ENCODE results near the gene ZNF646.

Gene ZNF646

DNA sequence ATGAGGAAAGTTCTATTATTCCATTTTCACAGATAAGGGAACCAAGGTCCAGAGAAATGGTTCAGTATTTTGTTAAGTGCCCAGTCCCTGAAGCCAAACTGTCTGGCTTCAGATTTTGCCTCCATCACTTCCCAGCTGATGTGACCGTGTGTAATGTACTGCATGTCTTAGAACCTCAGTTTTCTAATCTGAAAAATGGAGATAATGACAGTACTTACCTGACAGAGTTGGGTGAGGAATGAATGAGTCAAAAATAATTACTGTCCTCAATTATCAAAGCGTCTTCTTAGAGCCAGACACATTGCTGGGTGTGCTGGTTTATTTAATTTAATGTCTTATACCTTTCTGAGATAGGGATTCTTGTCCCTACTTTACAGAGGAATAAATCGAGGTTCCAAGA, 6.9 kb upstream of the ZNF646 start:
- no peak for DNase-seq

DNA sequence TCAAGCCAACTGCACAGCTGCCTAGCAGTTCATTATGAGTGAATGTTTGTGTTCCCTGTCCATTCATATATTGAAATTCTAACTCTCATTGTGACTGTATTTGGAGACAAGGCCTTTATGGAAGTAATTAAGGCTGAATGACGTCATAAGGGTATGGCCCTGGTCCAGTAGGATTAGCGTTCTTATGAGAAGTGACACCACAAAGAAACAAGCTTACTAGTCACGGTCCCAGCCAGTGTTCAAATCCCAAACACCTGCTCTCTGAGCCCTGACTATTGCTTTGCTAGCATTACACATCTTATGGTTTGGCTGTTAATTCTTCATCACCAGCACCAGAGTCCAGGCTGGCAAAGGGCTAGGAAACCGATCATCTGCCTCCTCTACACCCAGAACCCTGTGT, 2.4 kb upstream of the ZNF646 start:
- no peak for DNase-seq

DNA sequence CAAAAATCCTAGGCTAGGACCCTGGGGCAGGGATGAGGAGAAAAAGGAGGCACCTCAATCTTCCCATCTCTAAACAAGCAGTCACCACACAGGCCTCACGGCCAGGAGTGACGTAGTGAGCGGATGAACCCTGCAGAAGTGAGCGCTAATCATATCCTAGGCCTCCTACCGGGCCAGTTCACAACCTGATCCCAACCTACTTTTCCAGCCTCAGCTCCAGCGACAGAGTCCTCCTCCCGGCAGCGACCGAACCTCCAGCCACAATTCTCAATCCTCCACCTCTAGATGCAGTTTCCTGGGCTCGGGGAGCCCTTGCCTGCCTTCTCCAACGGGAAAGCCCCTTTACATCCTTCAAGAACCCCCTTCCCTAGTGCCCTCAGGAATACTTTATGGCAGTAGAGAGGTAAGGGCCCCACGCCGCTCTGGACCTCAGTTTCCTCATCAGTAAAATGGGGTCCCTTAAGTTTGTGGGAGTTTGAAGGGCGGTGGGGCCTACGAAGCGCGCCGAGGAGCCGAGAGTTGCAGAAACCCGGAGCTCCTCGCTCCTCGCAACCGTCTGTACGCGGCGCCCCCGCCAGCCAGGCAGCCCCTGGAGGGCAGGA, 1.6 kb upstream of the ZNF646 start:
- no peak for DNase-seq

DNA sequence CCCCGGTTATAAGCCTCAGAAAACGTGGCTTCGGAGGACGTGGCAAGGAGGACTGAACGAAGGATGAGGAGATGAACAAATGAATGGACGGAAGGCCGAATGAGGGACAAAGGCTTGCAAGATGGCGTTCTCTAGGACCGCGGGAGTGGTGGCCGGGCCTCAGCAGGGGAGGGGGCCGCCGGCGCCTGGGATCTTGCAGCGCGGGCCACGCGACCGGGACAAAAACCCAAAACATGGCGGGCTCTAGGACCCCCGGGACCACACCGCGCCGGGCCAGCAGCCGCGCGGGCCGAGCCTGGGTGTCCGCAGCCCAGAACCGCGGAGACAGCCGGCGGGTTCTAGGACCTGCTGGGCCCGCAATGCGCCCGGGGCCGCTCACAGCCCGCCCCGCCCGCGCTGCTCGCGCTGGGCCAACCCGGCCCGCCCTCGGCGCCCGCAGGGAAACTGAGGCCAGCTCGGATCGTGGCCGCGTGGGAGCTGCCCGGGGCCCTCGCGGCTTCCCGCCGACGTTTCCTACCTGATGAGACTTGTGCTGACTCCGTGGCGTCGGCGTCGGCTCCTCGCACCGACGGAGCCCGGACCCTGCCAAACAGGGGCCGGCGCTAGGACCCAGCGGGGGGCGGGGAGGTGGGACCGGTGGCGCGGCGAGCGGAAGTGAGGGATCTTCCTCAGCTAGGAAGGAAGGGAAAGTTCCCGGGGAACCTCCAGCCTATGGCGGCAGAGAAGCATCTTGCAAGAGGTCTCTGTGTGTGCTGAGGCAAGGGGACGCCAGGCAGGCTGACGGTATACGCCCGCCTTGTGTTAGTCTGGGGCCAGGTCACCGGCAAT, 866 bp upstream of the ZNF646 start:
- DNase-seq = peak; percentile 84

DNA sequence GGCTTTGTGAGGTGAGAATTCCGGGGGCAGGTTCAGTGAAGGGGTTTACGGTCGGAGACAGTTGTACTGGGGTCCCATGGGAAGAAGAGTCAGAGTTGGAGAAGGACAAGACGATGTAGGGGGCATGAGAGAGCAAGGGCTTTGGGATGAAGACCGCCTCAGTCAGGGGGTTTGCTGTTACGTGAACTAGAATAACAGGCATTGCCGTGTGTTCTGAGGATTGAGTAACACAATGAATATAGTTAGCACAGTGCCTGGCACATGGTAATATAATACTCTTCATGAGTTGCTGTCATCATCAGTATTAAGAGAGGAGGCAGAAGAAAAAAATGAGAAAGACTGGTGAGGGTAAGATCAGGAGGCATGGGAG, 577 bp downstream of the ZNF646 start:
- no peak for DNase-seq

DNA sequence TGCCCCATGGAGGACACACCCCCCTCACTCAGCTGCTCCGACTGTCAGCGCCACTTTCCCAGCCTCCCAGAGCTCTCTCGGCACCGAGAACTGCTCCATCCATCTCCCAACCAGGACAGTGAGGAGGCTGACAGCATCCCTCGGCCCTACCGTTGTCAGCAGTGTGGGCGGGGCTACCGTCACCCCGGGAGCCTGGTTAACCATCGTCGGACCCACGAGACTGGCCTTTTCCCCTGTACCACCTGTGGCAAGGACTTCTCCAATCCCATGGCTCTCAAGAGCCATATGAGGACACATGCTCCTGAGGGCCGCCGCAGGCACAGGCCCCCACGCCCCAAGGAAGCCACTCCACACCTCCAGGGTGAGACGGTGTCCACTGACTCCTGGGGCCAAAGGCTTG, 2.1 kb downstream of the ZNF646 start:
- no peak for DNase-seq

DNA sequence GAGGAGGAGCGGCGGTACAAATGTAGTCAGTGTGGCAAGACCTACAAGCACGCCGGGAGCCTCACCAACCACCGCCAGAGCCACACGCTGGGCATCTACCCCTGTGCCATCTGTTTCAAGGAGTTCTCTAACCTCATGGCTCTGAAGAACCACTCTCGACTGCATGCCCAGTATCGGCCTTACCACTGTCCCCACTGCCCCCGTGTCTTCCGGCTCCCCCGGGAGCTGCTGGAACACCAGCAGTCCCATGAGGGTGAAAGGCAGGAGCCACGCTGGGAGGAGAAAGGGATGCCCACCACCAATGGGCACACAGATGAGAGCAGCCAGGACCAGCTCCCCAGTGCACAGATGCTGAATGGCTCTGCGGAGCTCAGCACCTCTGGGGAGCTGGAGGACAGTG, 2.8 kb downstream of the ZNF646 start:
- DNase-seq = no peak

DNA sequence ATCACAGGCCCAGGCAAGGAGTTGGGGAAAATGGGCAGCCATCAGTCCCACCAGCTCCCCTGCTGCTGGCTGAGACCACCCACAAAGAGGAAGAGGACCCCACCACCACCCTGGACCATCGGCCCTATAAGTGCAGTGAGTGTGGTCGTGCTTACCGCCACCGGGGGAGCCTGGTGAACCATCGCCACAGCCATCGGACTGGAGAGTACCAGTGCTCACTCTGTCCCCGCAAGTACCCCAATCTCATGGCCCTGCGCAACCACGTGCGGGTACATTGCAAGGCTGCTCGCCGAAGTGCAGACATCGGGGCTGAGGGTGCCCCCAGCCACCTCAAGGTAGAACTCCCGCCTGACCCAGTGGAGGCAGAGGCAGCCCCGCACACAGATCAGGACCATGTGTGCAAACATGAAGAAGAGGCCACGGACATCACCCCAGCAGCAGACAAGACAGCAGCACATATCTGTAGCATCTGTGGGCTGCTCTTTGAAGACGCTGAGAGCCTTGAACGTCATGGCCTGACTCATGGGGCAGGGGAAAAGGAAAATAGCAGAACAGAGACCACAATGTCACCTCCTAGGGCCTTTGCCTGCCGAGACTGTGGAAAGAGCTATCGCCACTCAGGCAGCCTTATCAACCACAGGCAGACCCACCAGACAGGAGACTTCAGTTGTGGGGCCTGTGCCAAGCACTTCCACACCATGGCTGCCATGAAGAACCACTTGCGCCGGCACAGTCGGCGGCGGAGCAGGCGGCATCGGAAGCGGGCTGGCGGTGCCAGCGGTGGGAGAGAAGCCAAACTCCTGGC, 3.6 kb downstream of the ZNF646 start:
- DNase-seq = no peak

DNA sequence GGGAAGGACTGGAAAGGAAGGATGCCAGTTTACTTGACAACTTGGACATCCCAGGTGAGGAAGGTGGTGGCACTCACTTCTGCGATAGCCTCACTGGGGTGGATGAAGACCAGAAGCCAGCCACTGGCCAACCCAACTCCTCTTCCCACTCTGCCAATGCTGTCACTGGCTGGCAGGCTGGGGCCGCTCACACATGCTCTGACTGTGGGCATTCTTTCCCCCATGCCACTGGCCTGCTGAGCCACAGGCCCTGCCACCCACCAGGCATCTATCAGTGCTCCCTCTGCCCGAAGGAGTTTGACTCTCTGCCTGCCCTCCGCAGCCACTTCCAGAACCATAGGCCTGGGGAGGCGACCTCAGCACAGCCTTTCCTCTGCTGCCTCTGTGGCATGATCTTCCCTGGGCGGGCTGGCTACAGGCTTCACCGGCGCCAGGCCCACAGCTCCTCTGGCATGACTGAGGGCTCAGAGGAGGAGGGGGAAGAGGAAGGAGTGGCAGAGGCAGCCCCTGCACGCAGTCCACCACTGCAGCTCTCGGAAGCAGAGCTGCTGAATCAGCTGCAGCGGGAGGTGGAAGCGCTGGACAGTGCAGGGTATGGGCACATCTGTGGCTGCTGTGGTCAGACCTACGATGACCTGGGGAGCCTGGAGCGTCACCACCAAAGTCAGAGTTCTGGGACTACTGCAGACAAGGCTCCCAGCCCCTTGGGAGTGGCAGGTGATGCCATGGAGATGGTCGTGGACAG, 4.5 kb downstream of the ZNF646 start:
- no peak for DNase-seq

DNA sequence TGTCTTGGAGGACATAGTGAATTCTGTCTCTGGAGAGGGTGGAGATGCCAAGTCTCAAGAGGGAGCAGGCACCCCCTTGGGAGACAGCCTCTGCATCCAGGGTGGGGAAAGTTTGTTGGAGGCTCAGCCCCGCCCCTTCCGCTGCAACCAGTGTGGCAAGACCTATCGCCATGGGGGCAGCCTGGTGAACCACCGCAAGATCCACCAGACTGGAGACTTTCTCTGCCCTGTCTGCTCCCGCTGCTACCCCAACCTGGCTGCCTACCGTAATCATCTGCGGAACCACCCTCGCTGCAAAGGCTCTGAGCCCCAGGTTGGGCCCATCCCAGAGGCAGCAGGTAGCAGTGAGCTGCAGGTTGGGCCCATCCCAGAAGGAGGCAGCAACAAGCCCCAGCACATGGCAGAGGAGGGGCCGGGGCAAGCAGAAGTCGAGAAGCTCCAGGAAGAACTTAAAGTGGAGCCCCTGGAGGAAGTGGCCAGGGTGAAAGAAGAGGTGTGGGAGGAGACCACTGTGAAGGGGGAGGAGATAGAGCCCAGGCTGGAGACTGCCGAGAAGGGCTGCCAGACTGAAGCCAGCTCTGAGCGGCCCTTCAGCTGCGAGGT, 5.2 kb downstream of the ZNF646 start:
- no peak for DNase-seq

DNA sequence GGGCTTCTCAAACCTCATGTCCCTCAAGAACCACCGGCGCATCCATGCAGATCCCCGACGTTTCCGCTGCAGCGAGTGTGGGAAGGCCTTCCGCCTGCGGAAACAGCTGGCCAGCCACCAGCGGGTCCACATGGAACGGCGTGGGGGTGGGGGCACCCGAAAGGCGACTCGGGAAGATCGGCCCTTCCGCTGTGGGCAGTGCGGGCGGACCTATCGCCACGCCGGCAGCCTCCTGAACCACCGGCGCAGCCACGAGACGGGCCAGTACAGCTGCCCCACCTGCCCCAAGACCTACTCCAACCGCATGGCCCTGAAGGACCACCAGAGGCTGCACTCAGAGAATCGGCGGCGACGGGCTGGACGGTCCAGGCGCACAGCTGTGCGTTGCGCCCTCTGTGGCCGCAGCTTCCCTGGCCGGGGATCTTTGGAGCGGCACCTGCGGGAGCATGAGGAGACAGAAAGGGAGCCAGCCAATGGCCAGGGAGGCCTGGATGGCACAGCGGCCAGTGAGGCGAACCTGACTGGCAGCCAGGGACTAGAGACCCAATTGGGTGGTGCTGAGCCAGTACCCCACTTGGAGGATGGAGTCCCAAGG, 5.9 kb downstream of the ZNF646 start:
- no peak for DNase-seq

DNA sequence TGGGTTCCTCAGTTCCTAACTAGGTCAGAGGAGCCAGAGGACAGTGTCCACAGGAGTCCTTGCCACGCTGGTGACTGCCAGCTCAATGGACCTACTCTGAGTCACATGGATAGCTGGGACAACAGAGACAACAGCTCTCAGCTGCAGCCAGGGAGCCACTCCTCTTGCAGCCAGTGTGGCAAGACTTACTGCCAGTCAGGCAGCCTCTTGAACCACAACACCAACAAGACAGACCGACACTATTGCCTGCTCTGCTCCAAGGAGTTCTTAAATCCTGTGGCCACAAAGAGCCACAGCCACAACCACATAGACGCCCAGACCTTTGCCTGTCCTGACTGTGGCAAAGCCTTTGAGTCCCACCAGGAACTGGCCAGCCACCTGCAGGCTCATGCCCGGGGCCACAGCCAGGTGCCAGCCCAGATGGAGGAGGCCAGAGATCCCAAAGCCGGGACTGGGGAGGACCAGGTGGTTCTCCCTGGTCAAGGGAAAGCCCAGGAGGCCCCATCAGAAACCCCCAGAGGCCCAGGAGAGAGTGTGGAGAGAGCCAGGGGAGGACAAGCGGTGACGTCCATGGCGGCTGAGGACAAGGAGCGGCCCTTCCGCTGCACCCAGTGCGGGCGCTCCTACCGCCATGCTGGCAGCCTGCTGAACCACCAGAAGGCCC, 6.7 kb downstream of the ZNF646 start:
- DNase-seq = no peak

DNA sequence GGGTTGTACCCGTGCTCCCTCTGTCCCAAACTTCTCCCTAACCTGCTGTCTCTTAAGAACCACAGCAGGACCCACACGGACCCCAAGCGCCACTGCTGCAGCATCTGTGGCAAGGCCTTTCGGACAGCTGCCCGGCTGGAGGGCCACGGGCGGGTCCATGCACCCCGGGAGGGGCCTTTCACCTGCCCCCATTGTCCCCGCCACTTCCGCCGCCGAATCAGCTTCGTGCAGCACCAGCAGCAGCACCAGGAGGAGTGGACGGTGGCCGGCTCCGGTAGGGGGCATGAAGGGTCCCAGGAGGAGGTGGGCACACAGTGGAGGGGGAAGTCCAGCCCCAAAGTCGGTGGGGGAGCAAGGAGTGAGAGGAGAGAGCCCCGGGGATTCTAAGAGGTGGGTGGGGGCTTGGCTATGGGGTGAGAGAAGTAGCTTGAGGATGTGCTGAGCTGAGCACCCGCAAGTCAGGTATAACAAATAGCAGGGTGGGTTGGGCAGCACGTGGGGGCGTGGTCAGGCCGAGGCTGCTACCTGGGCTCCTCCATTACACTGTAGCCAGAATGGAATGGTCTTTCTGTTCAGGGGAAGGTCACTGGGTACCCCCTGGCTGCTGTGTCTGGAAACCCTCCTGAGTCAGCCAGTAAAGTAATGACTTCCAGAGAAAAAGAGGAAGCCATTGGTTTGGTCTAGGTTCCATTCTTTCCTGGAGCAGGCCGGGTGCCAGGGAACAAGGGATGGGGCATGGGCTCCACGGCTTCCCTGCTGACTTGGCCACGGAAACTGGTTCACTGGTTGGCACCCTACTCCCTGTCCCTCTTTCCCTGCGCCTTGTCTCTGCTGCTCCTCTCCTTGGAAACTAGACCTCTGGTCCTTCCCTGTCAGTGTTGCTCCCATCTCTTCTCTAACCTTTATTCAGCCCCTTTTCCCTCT, 7.5 kb downstream of the ZNF646 start:
- DNase-seq = no peak

DNA sequence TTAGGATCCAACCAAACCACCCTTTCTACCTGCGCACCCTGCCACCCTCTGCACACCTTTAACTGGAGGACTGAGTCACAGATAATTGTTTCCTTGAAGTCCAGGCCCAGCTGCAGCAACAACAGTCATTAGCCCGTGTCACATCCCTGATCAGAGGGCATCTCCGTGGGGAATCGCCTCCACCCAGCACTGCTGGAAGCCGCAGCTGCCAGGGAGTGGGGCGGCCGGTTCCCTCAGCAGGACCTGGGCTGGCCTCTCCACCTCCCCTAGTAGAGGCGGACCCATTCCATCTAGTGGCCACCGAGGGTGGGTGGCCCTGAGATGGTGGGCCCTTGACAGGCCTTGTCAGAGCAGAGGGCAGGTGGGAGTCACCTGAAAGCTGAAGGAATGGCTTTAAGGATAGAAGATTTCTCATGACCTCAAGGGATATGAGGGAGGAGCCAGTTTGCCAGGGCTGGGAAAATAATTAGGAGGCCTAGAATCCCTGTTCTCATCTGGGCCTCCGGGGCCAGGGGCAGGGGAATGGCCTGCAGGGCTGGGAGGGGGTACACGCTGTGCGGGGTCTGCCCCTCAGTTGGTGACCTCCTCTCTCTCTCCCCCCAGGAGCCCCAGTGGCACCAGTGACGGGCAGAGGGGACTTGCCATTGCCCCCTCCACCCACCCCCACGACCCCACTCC, 8.3 kb downstream of the ZNF646 start:
- no peak for DNase-seq

DNA sequence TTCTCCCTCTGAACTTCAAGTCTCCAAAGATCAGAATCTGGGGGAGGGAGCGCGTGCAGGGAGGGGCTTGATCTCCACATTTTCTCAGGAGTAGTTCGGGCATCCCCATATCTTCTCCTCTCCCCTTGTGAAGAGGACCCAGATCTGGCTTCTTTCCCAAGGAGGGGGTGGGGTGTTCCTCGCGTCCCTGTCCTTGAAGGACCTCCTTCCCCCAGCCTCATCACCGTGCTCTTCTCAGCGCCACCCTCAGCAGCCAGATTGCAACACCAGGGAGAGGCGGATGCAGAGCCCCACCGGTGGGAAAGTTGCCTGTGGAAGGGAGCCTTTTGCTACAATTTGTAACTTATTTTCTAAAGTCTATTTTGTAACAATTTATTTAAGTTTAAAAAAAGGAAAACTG, 8.9 kb downstream of the ZNF646 start:
- no peak for DNase-seq

DNA sequence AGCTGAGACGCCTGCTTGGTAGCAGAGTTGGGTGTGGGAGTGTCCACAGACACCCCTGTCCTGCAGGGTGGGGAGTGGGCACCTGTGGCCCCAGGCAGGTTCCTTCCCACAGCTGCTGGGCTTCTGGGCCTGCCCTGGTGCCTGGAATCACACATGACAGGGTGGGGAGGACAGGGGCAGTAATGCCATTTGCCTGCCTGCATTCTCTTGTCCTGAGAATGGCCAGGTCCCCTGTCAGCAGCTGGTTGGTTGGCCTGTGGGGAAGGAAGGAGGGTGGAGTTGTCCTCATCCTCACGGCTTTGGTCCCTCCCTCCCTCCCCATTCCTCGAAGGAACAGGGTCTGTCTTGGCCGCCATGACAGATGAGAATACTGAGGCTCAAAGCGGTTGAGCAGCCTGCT, 9.3 kb downstream of the ZNF646 start:
- no peak for DNase-seq

DNA sequence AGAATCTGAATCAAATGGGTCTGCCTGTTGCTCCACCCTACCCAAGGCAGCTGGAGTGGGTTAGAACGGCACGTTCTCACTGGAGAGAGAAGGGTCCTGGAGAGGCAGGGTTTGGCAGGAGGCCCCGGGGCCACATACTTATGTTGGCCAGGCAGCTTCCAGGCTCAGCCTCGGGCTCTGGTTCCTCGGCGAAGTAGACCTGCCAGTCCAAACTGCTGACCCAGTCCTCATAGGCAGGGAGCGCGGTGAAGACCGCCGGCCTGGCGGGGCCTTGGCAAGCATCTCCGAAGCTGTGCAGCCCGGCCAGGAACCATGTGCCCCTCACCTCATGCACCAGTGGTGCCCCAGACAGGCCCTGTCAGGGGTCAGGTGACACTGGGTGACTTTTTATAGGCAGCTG, 9.8 kb downstream of the ZNF646 start:
- no peak for DNase-seq

DNA sequence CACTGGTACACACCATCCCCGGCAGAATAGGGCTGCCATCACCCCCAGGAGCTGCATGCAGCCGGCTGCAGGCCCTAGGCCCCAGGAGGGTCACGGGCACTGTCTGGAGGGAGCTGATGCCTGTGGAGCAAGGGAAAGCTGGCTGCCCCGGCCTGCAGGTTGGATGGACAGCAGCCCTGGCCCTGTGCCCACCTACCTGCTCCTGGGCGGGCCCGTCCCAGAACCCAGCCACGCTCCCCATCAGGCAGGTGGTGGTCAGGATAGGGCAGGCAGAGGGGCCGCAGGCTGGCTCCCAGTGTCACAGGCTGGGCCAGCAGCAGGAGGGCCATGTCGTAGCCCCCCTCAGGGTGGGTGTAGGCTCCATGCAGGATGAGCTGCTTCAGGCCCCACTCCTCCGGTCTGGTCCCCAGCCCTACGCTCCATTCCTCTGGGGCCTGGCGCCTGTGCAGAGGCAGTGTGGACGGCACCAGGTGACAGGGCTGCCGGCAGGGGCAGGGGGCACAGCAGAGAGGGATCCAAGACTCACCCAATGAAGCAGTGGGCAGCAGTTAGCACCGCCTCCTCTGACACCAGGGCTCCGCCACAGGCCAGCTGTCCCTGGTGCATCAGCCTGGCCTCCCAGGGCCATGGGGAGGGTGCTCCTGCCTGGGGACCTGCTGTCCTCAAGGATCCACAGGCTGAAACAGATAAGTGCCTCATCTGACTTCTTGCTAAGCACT, 10.5 kb downstream of the ZNF646 start:
- no peak for DNase-seq

DNA sequence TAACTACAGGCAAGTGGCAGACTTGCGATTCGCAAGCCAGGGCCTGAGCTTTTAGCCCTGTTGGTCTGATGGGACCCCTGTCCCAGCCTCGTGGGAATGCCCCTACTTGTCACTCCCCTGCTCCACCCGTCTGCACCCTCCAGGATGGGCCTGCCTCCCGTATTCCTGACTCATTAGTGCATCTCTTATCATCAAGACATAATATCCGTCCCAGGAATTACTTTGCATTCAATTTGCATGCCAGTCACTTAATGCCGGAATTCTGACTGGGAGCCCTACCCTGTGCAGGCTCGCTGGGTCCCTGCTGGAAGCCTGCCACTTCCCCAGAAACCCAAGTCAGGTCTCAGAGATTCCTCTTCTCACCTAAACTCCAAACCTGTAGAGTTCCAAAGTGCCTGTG, 11.2 kb downstream of the ZNF646 start:
- no peak for DNase-seq

Data from activated CD8-positive, alpha-beta memory T cell treated with anti-CD3 and anti-CD28 coated beads, Interleukin-2, amount 50 U/mL, for 4 hours (primary cell).